Cardiac fibroblast (primary cell): ENCODE results near the gene XRN2.

Experiments used
- DNase-seq, 2 donors: peaks; one replicate each; pipeline versions ENCODE4 v3.0.0 to v3.0.0-alpha.2; 2010; ENCODE audit warnings: low read depth in 2 of 2
- H3K4me3 ChIP-seq, 2 donors: replicated peaks in 1 of 2; 1 replicate in 1 of 2; 2 replicates in 1 of 2; pipeline ENCODE4 v1.5.1; 2011; ENCODE audit warnings: low read depth in 2 of 2, low read length in 2 of 2, mild to moderate bottlenecking in 2 of 2, moderate library complexity in 1 of 2
- TF ChIP-seq, protein P1 (sequence below): IDR thresholded peaks from one replicate; pipeline ENCODE4 v1.5.1; 2011; ENCODE audit warnings: low read depth, mild to moderate bottlenecking, low read length, inconsistent platforms

The XRN2 gene

GRCh38 chr20:21324126-21324525, 21.0 kb downstream of the XRN2 start:
- no peak overlapping the region for H3K4me3 ChIP-seq
- TF ChIP-seq, protein P1, sequence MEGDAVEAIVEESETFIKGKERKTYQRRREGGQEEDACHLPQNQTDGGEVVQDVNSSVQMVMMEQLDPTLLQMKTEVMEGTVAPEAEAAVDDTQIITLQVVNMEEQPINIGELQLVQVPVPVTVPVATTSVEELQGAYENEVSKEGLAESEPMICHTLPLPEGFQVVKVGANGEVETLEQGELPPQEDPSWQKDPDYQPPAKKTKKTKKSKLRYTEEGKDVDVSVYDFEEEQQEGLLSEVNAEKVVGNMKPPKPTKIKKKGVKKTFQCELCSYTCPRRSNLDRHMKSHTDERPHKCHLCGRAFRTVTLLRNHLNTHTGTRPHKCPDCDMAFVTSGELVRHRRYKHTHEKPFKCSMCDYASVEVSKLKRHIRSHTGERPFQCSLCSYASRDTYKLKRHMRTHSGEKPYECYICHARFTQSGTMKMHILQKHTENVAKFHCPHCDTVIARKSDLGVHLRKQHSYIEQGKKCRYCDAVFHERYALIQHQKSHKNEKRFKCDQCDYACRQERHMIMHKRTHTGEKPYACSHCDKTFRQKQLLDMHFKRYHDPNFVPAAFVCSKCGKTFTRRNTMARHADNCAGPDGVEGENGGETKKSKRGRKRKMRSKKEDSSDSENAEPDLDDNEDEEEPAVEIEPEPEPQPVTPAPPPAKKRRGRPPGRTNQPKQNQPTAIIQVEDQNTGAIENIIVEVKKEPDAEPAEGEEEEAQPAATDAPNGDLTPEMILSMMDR, result no peak
- DNase-seq, result peak in 1 of 2 donors; percentile 4

GRCh38 chr20:21325296-21325695, 22.2 kb downstream of the XRN2 start:
- TF ChIP-seq, protein P1, result no peak
- no peak overlapping the region for H3K4me3 ChIP-seq
- DNase-seq, result peak; percentile 31 to 47

GRCh38 chr20:21326700-21327099, 23.6 kb downstream of the XRN2 start:
- no peak overlapping the region for H3K4me3 ChIP-seq
- no peak for DNase-seq
- TF ChIP-seq, protein P1, result no peak

GRCh38 chr20:21336455-21337151, 33.5 kb downstream of the XRN2 start:
- H3K4me3 ChIP-seq, result no peak overlapping the region
- DNase-seq, result no peak
- TF ChIP-seq, protein P1, result no peak

DNA sequence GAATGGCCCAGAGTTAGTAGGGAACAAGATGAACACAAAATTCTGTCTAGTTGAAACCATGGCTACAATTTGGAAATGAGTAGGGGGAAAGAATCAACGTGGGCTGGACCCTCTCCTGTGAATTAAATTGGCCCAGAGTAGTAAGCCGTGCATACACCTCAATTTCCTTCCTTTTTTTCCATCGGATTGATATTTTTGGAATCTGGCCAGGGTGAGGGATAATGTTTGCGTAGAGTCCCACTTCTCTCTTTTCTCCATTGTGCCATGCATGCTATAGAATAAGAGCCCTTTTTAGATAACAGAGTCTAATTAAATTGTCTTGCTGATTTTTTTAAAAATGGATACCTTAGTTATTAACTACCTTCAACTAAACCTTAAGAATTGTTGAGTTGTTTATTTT, 35.2 kb downstream of the XRN2 start:
- H3K4me3 ChIP-seq, result no peak overlapping the region
- DNase-seq, result no peak
- TF ChIP-seq, protein P1, result no peak

GRCh38 chr20:21339499-21339898, 36.4 kb downstream of the XRN2 start:
- DNase-seq, result peak; percentile 17 to 42
- no peak overlapping the region for H3K4me3 ChIP-seq
- TF ChIP-seq, protein P1, result no peak
